Measurements from ENCODE around the gene ZBTB37.
"Not testable (repeated sequence)": the region's sequence is repeated elsewhere in the genome, so short reads cannot be mapped to it uniquely, and the experiment has no call there.

Gene ZBTB37

GRCh38 chr1:173865468-173866164 is 2.6 kb upstream of the ZBTB37 start:
- DNase-seq (ENCODE audit: low read depth in 3 of 3), result no peak

GRCh38 chr1:173866413-173867115 is 1.6 kb upstream of the ZBTB37 start:
- no peak for DNase-seq (ENCODE audit: low read depth in 3 of 3)

GRCh38 chr1:173867141-173867752 is 933 bp upstream of the ZBTB37 start:
- DNase-seq (ENCODE audit: low read depth in 3 of 3), result peak in 2 of 3 experiments; percentile 44 to 48

- peak; percentile 98 to 100 (median 100) for DNase-seq (ENCODE audit: low read depth in 3 of 3)
Measured at GRCh38 chr1:173867753-173868265, 371 bp upstream of the ZBTB37 start, which contains the start of gene GAS5. Gene GAS5, minus strand, starts transcription at chr1:173867989.

- DNase-seq (ENCODE audit: low read depth in 3 of 3), result no peak
Measured at GRCh38 chr1:173869021-173869359, 810 bp downstream of the ZBTB37 start.

GRCh38 chr1:173870252-173871075 is 2.3 kb downstream of the ZBTB37 start:
- DNase-seq (ENCODE audit: low read depth in 3 of 3), result no peak

GRCh38 chr1:173871091-173871490 is 2.9 kb downstream of the ZBTB37 start:
- no peak for DNase-seq (ENCODE audit: low read depth in 3 of 3)

- no peak for DNase-seq (ENCODE audit: low read depth in 3 of 3)
Measured at GRCh38 chr1:173871500-173871899, 3.3 kb downstream of the ZBTB37 start.

- DNase-seq (ENCODE audit: low read depth in 3 of 3), result no peak
Measured at GRCh38 chr1:173876732-173877131, 8.6 kb downstream of the ZBTB37 start.

- DNase-seq (ENCODE audit: low read depth in 3 of 3), result no peak
Measured at GRCh38 chr1:173878251-173878650, 10.1 kb downstream of the ZBTB37 start.

GRCh38 chr1:173881117-173881516 is 12.9 kb downstream of the ZBTB37 start:
- DNase-seq (ENCODE audit: low read depth in 3 of 3), result not testable (repeated sequence)

GRCh38 chr1:173884701-173885100 is 16.5 kb downstream of the ZBTB37 start:
- no peak for DNase-seq (ENCODE audit: low read depth in 3 of 3)

- DNase-seq (ENCODE audit: low read depth in 3 of 3), result no peak
Measured at GRCh38 chr1:173886746-173887611, 18.8 kb downstream of the ZBTB37 start.

GRCh38 chr1:173887627-173888026 is 19.4 kb downstream of the ZBTB37 start:
- no peak for DNase-seq (ENCODE audit: low read depth in 3 of 3)

- DNase-seq (ENCODE audit: low read depth in 3 of 3), result no peak
Measured at GRCh38 chr1:173888749-173889148, 20.6 kb downstream of the ZBTB37 start.

GRCh38 chr1:173889885-173890284 is 21.7 kb downstream of the ZBTB37 start:
- no peak for DNase-seq (ENCODE audit: low read depth in 3 of 3)

- DNase-seq (ENCODE audit: low read depth in 3 of 3), result no peak
Measured at GRCh38 chr1:173893611-173894010, 25.4 kb downstream of the ZBTB37 start.

- DNase-seq (ENCODE audit: low read depth in 3 of 3), result no peak
Measured at GRCh38 chr1:173894189-173894588, 26.0 kb downstream of the ZBTB37 start.

- no peak for DNase-seq (ENCODE audit: low read depth in 3 of 3)
Measured at GRCh38 chr1:173900427-173900826, 32.2 kb downstream of the ZBTB37 start.

GRCh38 chr1:173900992-173901391 is 32.8 kb downstream of the ZBTB37 start:
- no peak for DNase-seq (ENCODE audit: low read depth in 3 of 3)
